Measurements from ENCODE around the gene MRFAP1.
"Not testable (repeated sequence)": the region's sequence is repeated elsewhere in the genome, so short reads cannot be mapped to it uniquely, and the experiment has no call there.

The MRFAP1 gene

GRCh38 chr4:6639137-6639680 lies 1.3 kb upstream of the MRFAP1 start:
- no peak for DNase-seq

GRCh38 chr4:6641164-6641970 lies 882 bp downstream of the MRFAP1 start:
- DNase-seq, result peak; percentile 19 to 67 (median 47)

GRCh38 chr4:6641971-6642320 lies 1.5 kb downstream of the MRFAP1 start:
- no peak for DNase-seq

- no peak for DNase-seq
Observed at GRCh38 chr4:6643141-6643847, 2.8 kb downstream of the MRFAP1 start.

- no peak for DNase-seq
Observed at GRCh38 chr4:6644792-6645530, 4.5 kb downstream of the MRFAP1 start.

GRCh38 chr4:6647169-6647568 lies 6.7 kb downstream of the MRFAP1 start:
- no peak for DNase-seq

- no peak for DNase-seq
Observed at GRCh38 chr4:6647582-6648230, 7.2 kb downstream of the MRFAP1 start.

- DNase-seq, result no peak
Observed at GRCh38 chr4:6649216-6649615, 8.7 kb downstream of the MRFAP1 start.

- not testable (repeated sequence) for DNase-seq
Observed at GRCh38 chr4:6654211-6654610, 13.7 kb downstream of the MRFAP1 start.

- not testable (repeated sequence) for DNase-seq
Observed at GRCh38 chr4:6655291-6655690, 14.8 kb downstream of the MRFAP1 start.

GRCh38 chr4:6655924-6656323 lies 15.4 kb downstream of the MRFAP1 start:
- no peak for DNase-seq

- no peak for DNase-seq
Observed at GRCh38 chr4:6657242-6658208, 17.0 kb downstream of the MRFAP1 start.

- DNase-seq, result no peak
Observed at GRCh38 chr4:6658209-6658595, 17.7 kb downstream of the MRFAP1 start.

- DNase-seq, result peak; percentile 15 to 51 (median 44)
Observed at GRCh38 chr4:6658597-6659075, 18.2 kb downstream of the MRFAP1 start.

- no peak for DNase-seq
Observed at GRCh38 chr4:6659897-6660296, 19.4 kb downstream of the MRFAP1 start.

- no peak for DNase-seq
Observed at GRCh38 chr4:6660430-6660829, 19.9 kb downstream of the MRFAP1 start.

- DNase-seq, result no peak
Observed at GRCh38 chr4:6662591-6662990, 22.1 kb downstream of the MRFAP1 start.

GRCh38 chr4:6663596-6664393 lies 23.3 kb downstream of the MRFAP1 start:
- DNase-seq, result no peak

- DNase-seq, result no peak
Observed at GRCh38 chr4:6665320-6665654, 24.8 kb downstream of the MRFAP1 start.

- DNase-seq, result no peak
Observed at GRCh38 chr4:6668391-6668790, 27.9 kb downstream of the MRFAP1 start.

GRCh38 chr4:6671648-6672047 lies 31.2 kb downstream of the MRFAP1 start:
- no peak for DNase-seq

All from T-helper 1 cell (primary cell).